ENCODE measurements around the gene DYNC1H1. TPM values are rescaled to one million over a fixed set of nuclear protein-coding genes. Genes with fewer than 3 reads are reported as not detected.
"Not testable (repeated sequence)": the region's sequence is repeated elsewhere in the genome, so short reads cannot be mapped to it uniquely, and the experiment has no call there.

Gene DYNC1H1
- polyA plus RNA-seq, 4 donors, result 290 to 339 (median 313) TPM

DNA sequence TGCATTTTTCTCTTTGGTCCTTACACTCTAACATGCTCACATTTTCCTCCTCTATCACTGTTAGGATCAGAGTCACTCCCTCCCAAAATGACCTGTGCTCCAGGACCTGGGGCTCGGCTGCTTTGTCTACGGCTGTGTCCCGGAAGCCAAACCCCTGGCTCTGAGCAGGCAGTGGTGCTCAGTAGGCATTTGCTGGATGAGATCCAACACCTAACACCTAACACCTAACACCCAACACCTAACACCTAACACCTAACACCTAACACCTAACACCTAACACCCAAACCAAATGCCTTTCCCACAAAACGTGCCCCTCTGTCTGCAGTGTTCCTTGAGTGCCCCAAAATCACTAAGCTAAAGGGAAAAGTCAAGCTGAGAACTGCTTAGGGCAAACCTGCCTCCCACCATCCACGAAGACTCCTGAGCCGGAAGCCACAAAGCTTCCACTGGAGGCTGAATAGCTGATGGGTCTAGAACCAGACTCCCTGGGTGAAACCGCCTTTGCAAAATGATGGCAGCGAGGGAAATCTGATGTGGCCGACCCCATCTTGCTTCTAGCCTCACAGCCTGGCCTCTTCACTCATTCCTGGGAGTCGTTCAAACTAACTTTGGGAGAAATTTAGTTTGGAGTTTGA lies 93.2 kb downstream of the DYNC1H1 start:
- DNase-seq (ENCODE audit: low read depth in 4 of 4, low spot score in 2 of 4), result no peak

DNA sequence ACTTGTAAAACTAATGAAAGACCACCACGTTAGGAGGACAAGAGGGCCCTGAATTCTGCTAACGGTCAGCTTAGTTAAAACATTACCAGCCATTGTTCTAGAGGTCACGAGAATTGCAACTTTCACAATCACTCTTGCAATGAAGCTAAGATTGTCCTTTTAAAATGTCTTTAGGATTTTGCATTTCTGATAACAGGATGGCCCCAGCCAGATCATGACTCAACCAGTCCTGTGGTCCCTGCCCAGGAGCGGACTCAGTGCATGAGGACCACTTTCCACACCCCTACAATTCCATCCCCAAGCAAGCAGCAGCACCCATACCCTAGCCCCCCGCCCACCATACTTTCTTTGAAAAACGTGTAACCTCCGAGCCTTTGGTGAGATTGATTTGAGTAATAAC lies 93.8 kb downstream of the DYNC1H1 start:
- DNase-seq (ENCODE audit: low read depth in 4 of 4, low spot score in 2 of 4), result no peak

DNA sequence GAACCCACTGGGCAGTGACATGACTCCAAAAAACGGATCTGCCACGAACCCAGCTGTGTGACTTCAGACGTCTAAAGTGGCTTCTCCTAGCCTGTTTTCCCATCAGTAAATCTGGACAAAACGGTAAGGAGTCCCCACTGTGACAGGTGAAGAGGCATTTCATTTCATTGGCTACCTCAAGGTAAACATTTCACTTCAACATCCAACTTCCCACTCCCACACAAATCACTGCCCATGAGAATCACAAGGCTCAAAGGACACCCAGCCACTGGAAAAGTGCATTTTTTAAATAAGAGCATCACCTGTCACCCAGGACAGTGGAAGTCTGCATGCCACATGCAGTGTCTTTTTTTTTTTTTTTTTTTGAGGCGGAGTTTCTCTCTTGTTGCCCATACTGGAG lies 94.6 kb downstream of the DYNC1H1 start:
- DNase-seq (ENCODE audit: low read depth in 4 of 4, low spot score in 2 of 4), result no peak

DNA sequence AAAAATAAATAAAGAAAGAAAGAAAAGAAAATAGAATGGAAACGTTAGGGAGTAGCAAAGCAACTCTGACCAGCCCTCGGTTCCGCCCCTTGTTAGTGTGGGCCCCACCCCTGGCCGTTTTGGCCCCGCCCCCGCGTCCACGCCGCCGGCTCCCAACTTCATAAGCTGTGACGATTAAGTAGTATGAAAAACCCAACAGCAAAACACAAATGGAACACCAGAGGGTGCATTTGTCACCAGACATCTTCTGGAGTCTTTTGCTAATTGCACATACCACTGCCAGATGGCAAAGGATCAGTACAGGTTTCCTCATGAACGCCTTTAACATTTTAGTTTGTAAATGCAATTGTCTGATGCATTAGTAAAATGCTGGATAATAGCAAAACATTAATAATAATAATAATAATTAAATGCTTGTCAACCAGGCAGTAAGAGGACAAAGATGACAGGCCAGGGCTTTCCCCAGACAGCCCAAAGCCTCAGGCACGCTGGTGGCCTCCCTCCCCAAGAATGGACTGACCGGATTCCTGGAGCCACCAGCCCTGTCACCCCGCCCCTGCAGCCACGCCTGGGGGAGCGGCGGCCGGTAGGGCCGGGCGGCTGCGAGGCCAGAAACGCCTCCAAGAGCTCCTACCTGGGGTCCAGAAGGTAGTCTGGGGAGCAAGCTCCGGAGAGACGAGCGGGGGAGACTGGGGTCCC lies 98.9 kb downstream of the DYNC1H1 start:
- DNase-seq (ENCODE audit: low read depth in 4 of 4, low spot score in 2 of 4), result peak in 2 of 4 donors; percentile 52 to 84

DNA sequence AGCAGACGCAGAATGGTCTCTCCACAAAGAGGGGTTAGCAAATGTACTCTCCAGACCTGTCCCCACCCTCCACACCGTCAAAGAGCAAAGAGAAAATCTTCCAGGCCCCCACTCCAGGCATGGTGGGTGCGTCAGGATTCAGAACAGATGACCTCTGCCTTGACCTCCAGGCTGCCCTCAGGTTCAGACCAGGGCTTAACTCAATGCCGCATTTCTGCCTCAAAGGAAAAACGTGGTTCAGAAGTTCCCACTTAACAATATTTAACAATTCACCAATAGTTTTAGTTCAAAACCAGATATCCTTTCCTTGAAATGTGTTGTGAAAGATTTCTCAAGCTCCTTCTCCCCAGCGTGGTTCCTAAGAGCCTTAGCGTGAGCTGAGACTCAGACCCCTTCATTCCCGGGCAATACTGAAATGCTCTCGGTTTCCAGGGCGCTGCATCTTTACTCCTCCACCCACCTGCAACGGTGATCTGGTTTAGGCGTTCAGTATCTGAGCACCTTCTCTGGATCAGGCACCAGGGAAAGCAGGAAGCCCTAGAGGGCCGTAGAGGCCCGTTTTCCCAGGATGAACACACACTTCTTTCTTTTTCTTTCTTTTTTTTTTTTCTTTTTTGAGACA lies 99.5 kb downstream of the DYNC1H1 start:
- DNase-seq (ENCODE audit: low read depth in 4 of 4, low spot score in 2 of 4), result no peak

DNA sequence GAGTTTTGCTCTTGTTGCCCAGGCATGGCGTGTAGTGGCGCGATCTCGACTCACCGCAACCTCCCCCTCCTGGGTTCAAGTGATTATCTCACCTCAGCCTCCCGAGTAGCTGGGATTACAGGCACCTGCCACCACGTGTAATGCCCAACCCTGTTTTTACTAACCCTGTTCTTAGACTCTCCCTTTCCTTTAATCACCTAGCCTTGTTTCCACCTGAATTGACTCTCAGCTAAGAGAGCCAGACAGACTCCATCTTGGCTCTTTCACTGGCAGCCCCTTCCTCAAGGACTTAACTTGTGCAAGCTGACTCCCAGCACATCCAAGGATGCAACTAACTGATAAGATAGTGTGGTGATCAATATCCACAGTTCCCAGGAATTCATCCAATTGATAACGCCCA lies 100.2 kb downstream of the DYNC1H1 start:
- DNase-seq (ENCODE audit: low read depth in 4 of 4, low spot score in 2 of 4), result not testable (repeated sequence)

DNA sequence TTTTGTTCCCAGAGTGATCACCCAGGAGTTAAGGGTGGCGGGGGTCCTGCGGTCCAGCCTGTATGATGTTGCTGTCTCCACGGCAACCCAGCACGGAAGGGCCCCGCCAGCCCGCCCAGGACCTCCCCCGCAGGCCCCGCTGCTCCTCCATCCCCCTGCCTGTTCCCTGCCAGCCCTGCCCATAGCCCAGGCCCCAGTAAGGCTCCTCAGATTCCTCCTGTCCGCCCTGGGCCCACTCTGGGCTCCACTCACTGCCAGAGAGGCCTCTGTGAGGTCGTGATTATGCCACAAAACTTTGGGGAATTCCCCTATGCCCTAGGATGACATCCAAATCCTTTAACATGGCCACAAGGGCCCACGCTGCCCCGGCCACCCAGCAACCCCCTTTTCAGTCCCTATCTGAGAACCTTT lies 101.7 kb downstream of the DYNC1H1 start:
- DNase-seq (ENCODE audit: low read depth in 4 of 4, low spot score in 2 of 4), result no peak

DNA sequence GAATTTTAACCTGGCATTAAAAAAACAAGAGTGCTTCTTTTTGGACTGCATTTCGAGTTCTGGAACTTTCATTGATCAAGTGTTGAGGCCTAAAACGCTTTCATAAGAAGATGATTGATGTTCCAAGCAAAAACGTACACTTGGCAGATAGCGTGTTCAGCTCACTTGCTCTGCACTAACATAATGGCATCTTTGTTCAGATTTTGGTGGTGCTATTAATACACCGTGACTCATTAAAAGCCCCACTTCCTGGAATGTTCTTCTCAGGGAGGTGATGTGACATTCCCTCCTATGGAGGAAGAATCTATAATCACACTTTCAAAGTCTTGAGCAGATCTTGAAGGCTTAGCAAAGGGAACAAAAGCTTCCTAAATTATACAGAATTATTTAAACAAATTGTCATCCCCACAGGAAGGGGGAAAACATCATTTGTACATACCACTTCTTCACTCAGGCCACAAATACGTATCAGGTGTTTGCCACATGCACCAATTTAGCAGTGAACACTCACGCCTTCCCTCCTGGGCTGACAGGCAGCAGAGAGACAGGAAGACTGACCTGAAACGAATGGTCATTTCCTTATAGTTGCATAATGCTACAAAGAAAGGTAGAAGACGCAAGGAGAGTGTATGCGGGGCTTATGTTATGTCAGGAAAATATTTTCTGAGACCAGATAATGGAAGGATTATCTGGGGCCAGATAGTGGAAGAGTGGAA lies 107.1 kb downstream of the DYNC1H1 start:
- DNase-seq (ENCODE audit: low read depth in 4 of 4, low spot score in 2 of 4), result no peak

DNA sequence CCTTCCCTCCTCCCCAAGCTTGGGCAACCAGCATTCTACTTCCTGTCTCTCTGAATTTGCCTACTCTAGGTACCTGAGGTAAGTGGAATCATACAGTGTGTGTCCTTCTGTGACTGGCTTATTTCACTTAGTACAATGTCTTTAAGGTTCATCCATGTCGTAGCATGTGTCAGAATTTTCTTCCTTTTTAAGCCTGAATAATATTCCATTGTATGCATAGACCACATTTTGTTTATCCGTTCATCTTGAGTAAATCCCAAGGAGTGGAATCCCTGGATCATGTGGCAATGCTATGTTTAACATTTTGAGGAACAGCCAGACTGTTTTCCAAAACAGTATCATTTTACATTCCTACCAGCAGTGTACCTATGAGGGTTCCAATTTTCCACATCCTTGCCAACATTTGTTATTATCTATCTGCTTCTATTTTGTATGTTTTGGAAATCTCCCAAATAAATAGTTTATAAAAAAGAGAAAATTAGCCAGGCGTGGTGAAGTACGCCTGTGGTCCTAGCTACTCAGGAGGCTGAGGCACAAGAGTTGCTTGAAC lies 110.1 kb downstream of the DYNC1H1 start:
- no peak for DNase-seq (ENCODE audit: low read depth in 4 of 4, low spot score in 2 of 4)

DNA sequence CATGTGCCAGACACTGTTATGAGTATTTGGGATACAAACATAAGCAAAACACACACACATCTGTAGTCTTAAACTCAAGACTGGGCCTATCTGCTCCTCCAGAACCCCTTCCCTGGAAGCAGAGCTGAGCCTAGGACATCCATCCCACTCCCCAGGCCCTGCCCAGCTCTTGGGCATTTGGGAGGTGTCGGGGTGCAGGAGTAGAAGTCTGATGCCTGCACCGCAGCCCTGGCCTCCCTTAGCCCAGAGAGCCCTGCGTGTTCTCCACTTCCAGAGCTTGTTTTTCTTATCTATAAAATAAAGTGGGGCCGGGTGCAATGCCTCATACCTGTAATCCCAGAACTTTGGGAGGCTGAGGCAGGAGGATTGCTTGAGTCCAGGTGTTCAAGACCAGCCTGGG lies 110.8 kb downstream of the DYNC1H1 start:
- no peak for DNase-seq (ENCODE audit: low read depth in 4 of 4, low spot score in 2 of 4)

DNA sequence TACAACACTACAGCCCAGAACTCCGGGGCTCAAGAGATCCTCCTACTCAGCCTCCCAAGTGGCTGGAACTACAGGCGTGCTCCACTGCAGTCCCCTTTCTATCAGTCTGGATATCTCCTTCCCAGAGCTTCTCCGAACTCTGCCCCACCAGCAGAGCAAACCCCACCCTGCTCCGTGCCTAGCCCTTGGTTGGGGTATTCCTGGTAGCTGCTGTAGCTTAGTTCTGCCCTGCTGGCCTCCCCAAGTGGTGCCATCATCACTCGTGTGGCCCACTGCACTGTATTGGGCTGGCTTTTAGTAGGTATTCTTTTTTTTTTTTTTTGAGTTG lies 113.0 kb downstream of the DYNC1H1 start:
- no peak for DNase-seq (ENCODE audit: low read depth in 4 of 4, low spot score in 2 of 4)

DNA sequence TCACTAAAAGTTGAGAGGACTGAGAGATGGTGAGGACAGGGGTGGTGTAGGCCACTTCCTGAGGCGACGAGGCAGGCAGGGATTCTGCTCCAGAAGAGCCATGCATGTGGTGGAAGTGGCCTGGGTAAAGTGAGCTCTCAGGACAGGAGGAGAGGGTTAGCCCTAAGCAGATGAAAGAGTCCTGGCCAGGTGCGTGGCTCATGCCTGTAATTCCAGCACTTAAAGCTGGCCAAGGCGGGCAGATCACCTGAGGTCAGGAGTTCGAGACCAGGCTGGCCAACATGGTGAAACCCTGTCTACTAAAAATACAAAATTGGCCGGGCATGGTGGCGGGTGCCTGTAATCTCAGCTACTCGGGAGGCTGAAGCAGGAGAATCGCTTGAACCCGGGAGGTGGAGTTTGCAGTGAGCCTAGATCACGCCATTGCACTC lies 114.0 kb downstream of the DYNC1H1 start:
- DNase-seq (ENCODE audit: low read depth in 4 of 4, low spot score in 2 of 4), result not testable (repeated sequence)

DNA sequence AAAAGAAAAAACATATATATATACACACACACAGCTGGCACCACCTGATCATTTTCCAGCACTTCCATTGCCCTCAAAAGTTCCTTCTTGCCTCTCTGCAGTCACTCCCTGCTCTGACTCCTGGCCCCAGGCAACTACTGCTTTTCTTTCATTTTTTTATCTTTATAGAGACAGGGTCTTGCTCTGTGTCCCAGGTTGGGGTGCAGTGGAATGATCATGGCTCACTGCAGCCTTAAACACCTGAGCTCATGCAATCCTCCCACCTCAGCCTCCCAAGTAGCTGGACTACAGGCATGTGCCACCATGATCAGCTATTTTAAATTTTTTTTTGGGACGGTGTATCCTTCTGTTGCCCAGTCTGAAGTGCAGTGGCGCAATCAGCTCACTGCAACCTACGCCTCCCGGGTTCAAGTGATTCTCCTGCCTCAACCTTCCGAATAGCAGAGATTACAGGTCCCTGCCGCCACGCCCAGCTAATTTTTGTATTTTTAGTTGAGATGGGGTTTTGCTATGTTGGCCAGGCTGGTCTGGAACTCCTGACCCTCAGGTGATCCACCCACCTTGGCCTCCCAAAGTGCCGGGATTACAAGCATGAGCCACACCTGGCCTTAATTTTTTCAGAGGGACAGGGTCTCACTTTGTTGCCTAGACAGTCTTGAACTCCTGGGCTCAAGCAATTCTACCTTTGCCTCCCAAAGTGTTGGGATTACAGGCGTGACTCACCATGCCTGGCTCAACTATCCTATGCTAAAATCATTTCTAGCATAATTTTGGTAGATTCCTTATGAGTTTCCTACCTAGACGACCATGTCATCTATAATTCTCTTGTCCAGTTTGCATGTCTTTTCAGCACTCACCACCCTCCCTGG lies 114.7 kb downstream of the DYNC1H1 start:
- no peak for DNase-seq (ENCODE audit: low read depth in 4 of 4, low spot score in 2 of 4)

DNA sequence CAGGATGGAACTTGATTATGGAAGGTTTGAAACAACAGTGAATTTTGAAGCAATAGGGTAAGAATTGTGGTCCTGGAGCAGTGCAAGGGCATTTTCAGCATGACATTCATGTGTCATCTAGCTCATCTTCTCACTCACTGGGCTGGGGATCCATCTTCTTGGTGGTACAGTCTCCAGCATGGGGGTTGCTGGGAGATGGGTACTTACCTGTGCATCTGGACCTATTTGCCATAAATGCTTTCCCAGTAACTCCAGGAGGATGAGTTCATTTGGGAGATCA lies 115.3 kb downstream of the DYNC1H1 start:
- no peak for DNase-seq (ENCODE audit: low read depth in 4 of 4, low spot score in 2 of 4)

DNA sequence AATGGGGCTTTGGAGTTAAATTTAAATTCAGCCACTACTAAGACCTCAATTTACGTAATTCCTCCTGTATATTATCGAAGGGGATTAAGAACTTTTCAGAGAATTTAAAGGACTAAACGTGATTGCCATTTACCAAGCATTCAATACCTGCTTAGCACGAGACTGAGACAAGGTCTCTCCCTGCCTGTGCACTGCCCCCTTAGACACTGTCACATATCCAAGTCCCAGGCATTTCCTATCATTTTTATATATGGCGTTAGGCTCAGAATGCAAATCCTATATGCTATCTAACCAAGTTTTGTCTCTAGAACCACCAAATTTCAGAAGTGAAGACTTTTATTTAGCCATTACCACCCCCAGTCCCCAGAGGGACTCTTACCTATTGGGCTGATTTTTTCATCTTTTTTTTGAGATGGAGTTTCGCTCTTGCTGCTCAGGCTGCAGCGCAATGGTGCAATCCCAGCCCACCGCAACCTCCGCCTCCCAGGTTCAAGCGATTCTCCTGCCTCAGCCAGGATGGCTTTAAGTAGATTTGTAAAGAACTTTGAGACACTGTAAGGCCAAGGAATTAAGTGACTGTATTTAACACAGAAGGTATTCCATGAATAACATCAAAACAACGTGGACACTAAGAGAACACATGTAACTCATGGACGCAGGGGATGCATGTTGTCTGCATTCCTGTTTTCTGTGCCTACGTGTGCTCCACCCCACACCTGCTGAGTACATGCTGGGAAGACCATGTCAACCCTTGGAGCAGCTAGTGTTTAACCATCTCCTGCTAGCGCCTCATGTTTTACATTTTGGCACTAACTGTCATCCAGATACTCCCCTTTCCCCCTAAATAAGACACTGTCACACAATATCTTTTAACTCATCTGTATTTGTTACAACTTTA lies 116.1 kb downstream of the DYNC1H1 start:
- no peak for DNase-seq (ENCODE audit: low read depth in 4 of 4, low spot score in 2 of 4)

DNA sequence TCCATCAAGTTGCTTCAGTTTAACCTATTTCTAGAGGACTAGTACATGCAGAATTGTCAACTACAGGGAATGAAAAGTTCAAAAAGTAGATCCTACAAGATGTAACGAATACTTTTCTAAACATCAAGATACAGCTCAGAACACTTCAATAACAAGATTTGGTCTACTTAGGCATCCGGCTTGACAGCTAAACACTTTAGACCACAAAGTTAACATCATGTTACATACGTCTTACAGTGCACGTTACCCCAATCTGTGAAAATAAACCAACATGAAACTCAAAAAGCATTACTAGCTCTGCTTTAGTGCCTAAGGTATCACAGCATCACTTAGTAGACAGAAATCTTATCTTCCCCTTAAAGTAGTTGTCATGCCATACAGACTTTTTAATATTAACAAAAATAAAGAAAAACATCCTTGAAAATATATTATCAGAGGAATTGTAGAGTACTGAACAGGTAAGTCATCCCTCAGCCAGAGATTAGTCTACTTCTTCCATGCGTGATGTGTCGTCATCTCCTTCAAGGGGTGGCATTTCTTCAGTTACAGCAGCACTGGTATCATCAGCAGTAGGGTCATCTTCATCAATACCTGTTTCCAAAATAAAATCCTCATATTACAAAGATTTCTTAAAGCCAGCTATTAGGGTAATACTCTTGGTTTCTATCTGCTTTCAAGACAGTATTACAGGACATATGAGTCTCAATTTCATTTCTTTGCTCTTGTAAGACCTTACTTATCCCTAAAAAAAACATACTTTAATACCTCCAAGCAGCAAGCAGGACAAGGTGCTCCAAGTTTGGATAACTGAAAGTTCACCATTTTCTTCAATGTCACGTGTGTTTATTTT lies 117.1 kb downstream of the DYNC1H1 start:
- DNase-seq (ENCODE audit: low read depth in 4 of 4, low spot score in 2 of 4), result no peak

DNA sequence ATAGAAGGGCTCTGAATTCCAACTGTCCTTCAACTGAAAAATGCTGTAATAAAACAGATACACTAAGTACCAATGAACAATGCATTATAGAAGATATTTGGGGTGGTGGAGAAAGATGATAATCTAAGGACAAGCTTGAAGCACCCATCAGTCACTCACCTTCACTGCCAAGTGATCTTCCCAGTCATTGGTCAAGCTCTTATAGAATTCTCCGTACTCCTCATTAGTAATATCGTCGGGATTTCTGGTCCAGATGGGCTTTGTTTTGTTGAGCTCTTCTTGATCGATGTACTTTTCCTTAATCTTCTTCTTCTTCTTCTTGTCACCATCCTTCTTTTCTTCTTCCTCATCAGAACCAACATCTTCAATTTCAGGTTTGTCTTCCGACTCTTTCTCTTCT lies 120.1 kb downstream of the DYNC1H1 start:
- DNase-seq (ENCODE audit: low read depth in 4 of 4, low spot score in 2 of 4), result not testable (repeated sequence)

DNA sequence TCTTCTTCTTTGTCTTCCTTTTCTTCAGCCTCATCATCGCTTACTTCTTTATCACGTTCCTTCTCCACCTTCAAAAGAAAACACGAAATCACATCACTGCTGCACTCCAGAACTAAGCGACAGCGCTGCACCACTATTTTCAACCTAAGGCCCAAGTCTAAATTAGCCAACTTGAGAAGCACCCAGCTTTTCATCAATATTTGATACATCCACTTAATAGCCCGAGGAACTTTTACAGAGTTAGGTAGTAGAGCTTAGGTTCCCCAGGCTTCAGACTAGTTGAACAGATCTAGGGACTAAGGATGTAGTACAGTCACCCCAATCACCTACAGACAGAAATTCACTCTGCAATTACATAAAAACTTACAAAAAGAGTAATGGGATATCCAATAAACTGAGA lies 120.6 kb downstream of the DYNC1H1 start:
- DNase-seq (ENCODE audit: low read depth in 4 of 4, low spot score in 2 of 4), result no peak

DNA sequence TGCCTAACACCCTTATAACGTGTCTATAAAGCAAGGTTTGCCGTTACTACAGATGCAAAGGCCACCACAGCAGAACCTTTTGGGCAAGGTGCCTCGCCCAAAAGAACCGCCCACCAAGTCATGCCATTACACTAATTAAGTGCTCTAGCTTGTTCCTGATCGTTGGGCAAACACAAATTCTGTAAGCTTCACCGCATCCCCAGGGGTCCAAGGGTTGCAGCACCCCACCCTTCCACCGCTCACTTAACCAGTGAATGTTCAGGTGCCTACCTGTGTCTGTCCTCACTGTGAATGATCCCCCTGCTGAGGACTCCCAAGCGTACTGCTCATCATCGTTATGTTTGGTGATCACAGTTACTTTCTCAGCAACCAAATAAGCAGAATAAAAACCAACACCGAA lies 121.1 kb downstream of the DYNC1H1 start:
- no peak for DNase-seq (ENCODE audit: low read depth in 4 of 4, low spot score in 2 of 4)
